K562 (cell line): Measurements from ENCODE around the gene BMI1. TPM values are rescaled to one million over a fixed set of nuclear protein-coding genes. Genes with fewer than 3 reads are reported as not detected.

Source experiments
- BCOR ChIP-seq: fragments of 450-650 bp; IDR thresholded peaks from 2 replicates; pipeline ENCODE4 v1.6.1; 2016
- C11orf30 ChIP-seq: fragments of 450-650 bp; IDR thresholded peaks from 2 replicates; pipeline ENCODE4 v1.6.1; 2016; ENCODE audit warnings: low read depth, mild to moderate bottlenecking
- CCNT2 ChIP-seq: IDR thresholded peaks from 2 replicates; pipeline ENCODE4 v1.6.1; 2011; ENCODE audit warnings: borderline replicate concordance, low read depth, mild to moderate bottlenecking, moderate library complexity, mixed read lengths, low read length; ENCODE audit not compliant: insufficient read length; ENCODE audit errors: extremely low read depth
- DLX4 ChIP-seq: fragments of 250-450 bp; sonication (Bioruptor Pico); IDR thresholded peaks from 2 replicates; pipeline ENCODE4 v1.6.1; 2021; ENCODE audit warnings: mild to moderate bottlenecking
- ELF1 ChIP-seq: fragments of 200-800 bp; sonication (Bioruptor generic); IDR thresholded peaks from 2 replicates; pipeline ENCODE4 v1.6.1; 2016; ENCODE audit warnings: missing genetic modification characterization, missing compliant biosample characterization
- EP300 ChIP-seq: IDR thresholded peaks from 2 replicates; pipeline ENCODE4 v1.6.1; 2012; ENCODE audit warnings: low read length, improper control_type of control experiment
- ETV5 ChIP-seq: sonication (generic); formaldehyde crosslinking; IDR thresholded peaks from 2 replicates; pipeline ENCODE4 v1.4.0; 2020; ENCODE audit warnings: low read depth, mild to moderate bottlenecking, missing genetic modification reagents
- HMG20B ChIP-seq: fragments of 250-450 bp; sonication (Bioruptor Pico); IDR thresholded peaks from 2 replicates; pipeline ENCODE4 v1.5.0; 2021; ENCODE audit warnings: mild to moderate bottlenecking
- JUNB ChIP-seq: fragments of 450-650 bp; formaldehyde crosslinking; conservative IDR thresholded peaks from 2 replicates; pipeline ENCODE4 v1.4.0; 2020; ENCODE audit warnings: mild to moderate bottlenecking
- KAT2B ChIP-seq: IDR thresholded peaks from one replicate; pipeline ENCODE4 v1.6.1; 2012; ENCODE audit warnings: low read depth, mild to moderate bottlenecking, control low read depth, inconsistent platforms, low read length, moderate library complexity
- NR2C2 ChIP-seq, 2 experiments: fragments of 200-800 bp in 1 of 2; sonication (Bioruptor generic) in 1 of 2; sonication (generic) in 1 of 2; formaldehyde crosslinking in 1 of 2; IDR thresholded peaks; 2 replicates each; pipeline versions ENCODE4 v1.6.1 to v1.8.0; 2016 to 2022; ENCODE audit warnings: mild to moderate bottlenecking in 1 of 2, missing compliant biosample characterization in 1 of 2, missing genetic modification characterization in 1 of 2, missing genetic modification reagents in 1 of 2
- PCBP1 ChIP-seq: fragments of 200-400 bp; formaldehyde crosslinking; IDR thresholded peaks from 2 replicates; pipeline ENCODE4 v1.6.1; 2018; ENCODE audit warnings: mild to moderate bottlenecking, low read depth, low read length; ENCODE audit not compliant: poor library complexity, severe bottlenecking
- PHF21A ChIP-seq: fragments of 450-650 bp; IDR thresholded peaks from 2 replicates; pipeline ENCODE4 v1.6.1; 2017; ENCODE audit warnings: low read depth, borderline replicate concordance
- SOX6 ChIP-seq: fragments of 450-650 bp; IDR thresholded peaks from 2 replicates; pipeline ENCODE4 v1.6.1; 2014; ENCODE audit warnings: mild to moderate bottlenecking
- TCFL5 ChIP-seq: fragments of 250-450 bp; sonication (Bioruptor Pico); conservative IDR thresholded peaks from 2 replicates; pipeline ENCODE4 v1.6.1; 2021; ENCODE audit warnings: mild to moderate bottlenecking, moderate library complexity, matching md5 sums
- THRA ChIP-seq: fragments of 450-650 bp; IDR thresholded peaks from 2 replicates; pipeline ENCODE4 v1.6.1; 2017; ENCODE audit warnings: mild to moderate bottlenecking, moderate library complexity
- ZNF764 ChIP-seq: fragments of 250-450 bp; sonication (Bioruptor Pico); IDR thresholded peaks from 2 replicates; pipeline ENCODE4 v1.4.0; 2020; ENCODE audit warnings: low read depth, mild to moderate bottlenecking, moderate library complexity
- polyA plus RNA-seq, 8 experiments: library from polyadenylated mRNA; depleted of rRNA in 4 of 8; stranded (reverse) in 5 of 8; unstranded in 3 of 8; fragments of >200 nt; fragmentation: Nextera tagmentation in 2 of 8; fragmentation: Illumina TruSeq in 1 of 8; extraction: Ambion mirVana in 2 of 8; extraction: Trizol in 1 of 8; gene quantifications; 2 replicates each; pipeline versions ENCODE4 v1.2.1 to v1.2.3, GENCODE V29; 2011 to 2014; ENCODE audit warnings: inconsistent platforms in 1 of 8, missing spikeins in 1 of 8
- total RNA-seq, 7 experiments: library from RNA; depleted of rRNA in 6 of 7; stranded (reverse); fragments of >200 nt in 6 of 7; fragmentation: Illumina TruSeq in 2 of 7; extraction: Trizol in 2 of 7; gene quantifications; 2 replicates each; pipeline versions ENCODE4 v1.2.1 to v1.2.3, GENCODE V29; 2011 to 2021; ENCODE audit warnings: low replicate concordance in 1 of 7
- TF ChIP-seq, protein P1 (sequence below): sonication (generic); formaldehyde crosslinking; IDR thresholded peaks from 2 replicates; pipeline ENCODE4 v1.8.0; 2022; ENCODE audit warnings: missing genetic modification reagents, mild to moderate bottlenecking, borderline replicate concordance
- TF ChIP-seq, protein P2 (sequence below): fragments of 450-650 bp; IDR thresholded peaks from 2 replicates; pipeline ENCODE4 v1.6.1; 2016
- TF ChIP-seq, protein P3 (sequence below), 2 experiments: fragments of 150-350 bp in 1 of 2; IDR thresholded peaks; 2 replicates each; pipeline ENCODE4 v1.6.1; 2012 to 2016; ENCODE audit warnings: low read depth in 2 of 2, low read length in 2 of 2, mild to moderate bottlenecking in 1 of 2, moderate library complexity in 1 of 2

Gene BMI1
- total and polyA plus RNA-seq, 9 of the 15 experiments (the other 6 are each of a cell fraction or from before 2014, with no cell fraction given) = 21.4 to 103 (median 70.8) TPM

DNA sequence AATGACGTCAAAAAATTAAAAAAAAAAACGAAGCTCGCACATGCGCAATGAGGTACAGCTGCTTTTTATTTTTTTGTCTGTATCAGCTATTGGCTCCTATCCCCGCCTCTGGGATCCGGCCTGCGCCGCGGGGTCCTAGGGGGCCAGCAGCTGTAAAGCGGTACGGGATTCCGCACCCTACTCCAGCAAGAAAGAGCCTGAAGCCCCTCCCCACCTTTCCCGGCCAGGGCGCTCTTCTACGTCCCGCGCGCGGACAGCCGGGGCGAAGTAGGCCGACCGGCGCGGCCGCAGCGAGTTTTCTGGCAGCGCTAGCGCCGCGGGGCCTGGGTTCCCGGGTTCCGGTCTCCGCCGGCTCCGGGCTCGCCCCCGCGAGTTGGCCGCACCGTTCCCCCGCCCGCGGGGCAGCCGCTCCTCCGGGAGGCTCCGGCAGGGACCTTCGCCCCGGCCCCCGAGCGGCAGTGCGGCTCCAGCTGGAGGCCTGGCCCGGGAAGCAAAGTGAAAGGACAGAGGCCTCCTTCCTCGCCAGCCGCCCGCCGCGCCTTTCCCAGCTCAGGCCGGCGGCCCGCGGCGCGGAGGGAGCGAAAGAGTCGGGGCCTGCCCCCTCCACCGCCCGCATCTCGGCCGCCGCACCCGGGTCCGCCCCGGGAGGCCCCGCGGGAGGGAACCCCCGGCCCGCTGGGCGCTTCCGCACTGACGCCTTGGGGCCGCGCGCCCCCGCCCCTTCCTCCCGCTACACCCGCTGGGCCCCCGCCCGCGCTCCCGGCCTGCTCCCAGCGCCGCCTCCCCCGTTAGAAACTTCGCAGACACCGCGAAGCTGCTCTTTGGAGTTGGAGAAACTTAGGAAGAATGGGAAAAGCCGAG lies 19.7 kb downstream of the BMI1 start (continued):
- TF ChIP-seq, protein P1, sequence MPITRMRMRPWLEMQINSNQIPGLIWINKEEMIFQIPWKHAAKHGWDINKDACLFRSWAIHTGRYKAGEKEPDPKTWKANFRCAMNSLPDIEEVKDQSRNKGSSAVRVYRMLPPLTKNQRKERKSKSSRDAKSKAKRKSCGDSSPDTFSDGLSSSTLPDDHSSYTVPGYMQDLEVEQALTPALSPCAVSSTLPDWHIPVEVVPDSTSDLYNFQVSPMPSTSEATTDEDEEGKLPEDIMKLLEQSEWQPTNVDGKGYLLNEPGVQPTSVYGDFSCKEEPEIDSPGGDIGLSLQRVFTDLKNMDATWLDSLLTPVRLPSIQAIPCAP (CRISPR knock-in tag) = no peak
- TF ChIP-seq HMG20B (CRISPR knock-in tag) (no peak), SOX6 (no peak), NR2C2 (CRISPR knock-in tag; IDR thresholded peaks at IDR 0.05) (no peak), NR2C2 (tag; IDR thresholded peaks at IDR 0.05) (peak; percentile 62; the same call in 1 of the 2 replicates), TCFL5 (CRISPR knock-in tag) (no peak), ZNF764 (CRISPR knock-in tag) (no peak), PCBP1 (no peak), KAT2B (no peak), ETV5 (CRISPR knock-in tag) (no peak), THRA (no peak), EP300 (no peak; the same call in 1 of the 2 replicates), C11orf30 (no peak), DLX4 (CRISPR knock-in tag) (no peak), BCOR (no peak), JUNB (CRISPR knock-in tag) (no peak), CCNT2 (peak; percentile 67), ELF1 (tag) (peak; percentile 80), PHF21A (no peak)
- TF ChIP-seq, protein P2, sequence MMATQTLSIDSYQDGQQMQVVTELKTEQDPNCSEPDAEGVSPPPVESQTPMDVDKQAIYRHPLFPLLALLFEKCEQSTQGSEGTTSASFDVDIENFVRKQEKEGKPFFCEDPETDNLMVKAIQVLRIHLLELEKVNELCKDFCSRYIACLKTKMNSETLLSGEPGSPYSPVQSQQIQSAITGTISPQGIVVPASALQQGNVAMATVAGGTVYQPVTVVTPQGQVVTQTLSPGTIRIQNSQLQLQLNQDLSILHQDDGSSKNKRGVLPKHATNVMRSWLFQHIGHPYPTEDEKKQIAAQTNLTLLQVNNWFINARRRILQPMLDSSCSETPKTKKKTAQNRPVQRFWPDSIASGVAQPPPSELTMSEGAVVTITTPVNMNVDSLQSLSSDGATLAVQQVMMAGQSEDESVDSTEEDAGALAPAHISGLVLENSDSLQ = no peak
- TF ChIP-seq, protein P3, sequence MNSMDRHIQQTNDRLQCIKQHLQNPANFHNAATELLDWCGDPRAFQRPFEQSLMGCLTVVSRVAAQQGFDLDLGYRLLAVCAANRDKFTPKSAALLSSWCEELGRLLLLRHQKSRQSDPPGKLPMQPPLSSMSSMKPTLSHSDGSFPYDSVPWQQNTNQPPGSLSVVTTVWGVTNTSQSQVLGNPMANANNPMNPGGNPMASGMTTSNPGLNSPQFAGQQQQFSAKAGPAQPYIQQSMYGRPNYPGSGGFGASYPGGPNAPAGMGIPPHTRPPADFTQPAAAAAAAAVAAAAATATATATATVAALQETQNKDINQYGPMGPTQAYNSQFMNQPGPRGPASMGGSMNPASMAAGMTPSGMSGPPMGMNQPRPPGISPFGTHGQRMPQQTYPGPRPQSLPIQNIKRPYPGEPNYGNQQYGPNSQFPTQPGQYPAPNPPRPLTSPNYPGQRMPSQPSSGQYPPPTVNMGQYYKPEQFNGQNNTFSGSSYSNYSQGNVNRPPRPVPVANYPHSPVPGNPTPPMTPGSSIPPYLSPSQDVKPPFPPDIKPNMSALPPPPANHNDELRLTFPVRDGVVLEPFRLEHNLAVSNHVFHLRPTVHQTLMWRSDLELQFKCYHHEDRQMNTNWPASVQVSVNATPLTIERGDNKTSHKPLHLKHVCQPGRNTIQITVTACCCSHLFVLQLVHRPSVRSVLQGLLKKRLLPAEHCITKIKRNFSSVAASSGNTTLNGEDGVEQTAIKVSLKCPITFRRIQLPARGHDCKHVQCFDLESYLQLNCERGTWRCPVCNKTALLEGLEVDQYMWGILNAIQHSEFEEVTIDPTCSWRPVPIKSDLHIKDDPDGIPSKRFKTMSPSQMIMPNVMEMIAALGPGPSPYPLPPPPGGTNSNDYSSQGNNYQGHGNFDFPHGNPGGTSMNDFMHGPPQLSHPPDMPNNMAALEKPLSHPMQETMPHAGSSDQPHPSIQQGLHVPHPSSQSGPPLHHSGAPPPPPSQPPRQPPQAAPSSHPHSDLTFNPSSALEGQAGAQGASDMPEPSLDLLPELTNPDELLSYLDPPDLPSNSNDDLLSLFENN (IDR thresholded peaks at IDR 0.05; ENCODE audit: low read depth in 2 of 2, low read length in 2 of 2) = peak in 1 of 2 experiments; percentile 35; a peak in 1 of 4 replicates
